ENCODE data around the gene HSDL2. TPM values are rescaled to one million over a fixed set of nuclear protein-coding genes. Genes with fewer than 3 reads are reported as not detected.
A peak's percentile ranks its signal among the peaks of the same experiment; 100 is the strongest.
"Not testable (repeated sequence)": the region's sequence is repeated elsewhere in the genome, so short reads cannot be mapped to it uniquely, and the experiment has no call there.

The HSDL2 gene
- total and polyA plus RNA-seq, 2 donors from 2014 or later = 30.2 to 67.0 TPM

DNA sequence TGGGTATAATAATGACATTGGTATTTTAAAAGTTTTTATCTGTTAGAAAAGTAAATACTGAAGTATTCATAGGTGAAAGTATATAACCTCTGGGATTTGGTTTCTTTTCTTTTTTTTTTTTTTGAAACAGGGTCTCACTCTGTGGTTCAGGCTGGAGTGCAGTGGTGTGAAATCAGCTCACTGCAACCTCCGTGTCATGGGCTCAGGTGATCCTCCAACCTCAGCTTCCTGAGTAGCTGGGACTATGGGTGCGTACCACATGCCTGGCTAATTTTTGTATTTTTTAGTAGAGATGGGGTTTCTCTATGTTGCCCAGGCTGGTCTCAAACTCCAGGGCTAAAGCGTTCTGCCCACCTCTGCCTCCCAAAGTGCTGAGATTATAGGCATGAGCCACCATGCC, 7.2 kb downstream of the HSDL2 start:
- TF ChIP-seq, protein P1, sequence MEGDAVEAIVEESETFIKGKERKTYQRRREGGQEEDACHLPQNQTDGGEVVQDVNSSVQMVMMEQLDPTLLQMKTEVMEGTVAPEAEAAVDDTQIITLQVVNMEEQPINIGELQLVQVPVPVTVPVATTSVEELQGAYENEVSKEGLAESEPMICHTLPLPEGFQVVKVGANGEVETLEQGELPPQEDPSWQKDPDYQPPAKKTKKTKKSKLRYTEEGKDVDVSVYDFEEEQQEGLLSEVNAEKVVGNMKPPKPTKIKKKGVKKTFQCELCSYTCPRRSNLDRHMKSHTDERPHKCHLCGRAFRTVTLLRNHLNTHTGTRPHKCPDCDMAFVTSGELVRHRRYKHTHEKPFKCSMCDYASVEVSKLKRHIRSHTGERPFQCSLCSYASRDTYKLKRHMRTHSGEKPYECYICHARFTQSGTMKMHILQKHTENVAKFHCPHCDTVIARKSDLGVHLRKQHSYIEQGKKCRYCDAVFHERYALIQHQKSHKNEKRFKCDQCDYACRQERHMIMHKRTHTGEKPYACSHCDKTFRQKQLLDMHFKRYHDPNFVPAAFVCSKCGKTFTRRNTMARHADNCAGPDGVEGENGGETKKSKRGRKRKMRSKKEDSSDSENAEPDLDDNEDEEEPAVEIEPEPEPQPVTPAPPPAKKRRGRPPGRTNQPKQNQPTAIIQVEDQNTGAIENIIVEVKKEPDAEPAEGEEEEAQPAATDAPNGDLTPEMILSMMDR (IDR thresholded peaks at IDR 0.05; ENCODE audit: borderline replicate concordance, extremely low read depth, insufficient read depth) = no peak
- Histone ChIP-seq H3K4me3 (ENCODE audit: low read length in 3 of 3) (no peak overlapping the region), H3K36me3 (ENCODE audit: control insufficient read depth in 2 of 3, insufficient read depth in 3 of 3, low read length in 3 of 3) (no peaks in the 10 kb centered on the region), H3K4me1 (ENCODE audit: control insufficient read depth in 2 of 3, insufficient read depth in 2 of 3, low read depth in 1 of 3, low read length in 3 of 3) (peaks cover 0 to 5% (median 1%) of the 10 kb centered on the region in 3 donors), H3K9ac (ENCODE audit: low read length in 3 of 3) (no peak overlapping the region), H3K27me3 (ENCODE audit: control insufficient read depth, insufficient read depth, low read length) (no peaks in the 10 kb centered on the region), H3K27ac (ENCODE audit: low read depth in 2 of 2, low read length in 2 of 2) (no peak overlapping the region), H3K9me3 (ENCODE audit: control insufficient read depth in 2 of 3, insufficient read depth in 1 of 3, low read length in 3 of 3) (no peaks in the 10 kb centered on the region)
- DNase-seq (no peak), FAIRE-seq (no peak)
- intact Hi-C loops (cut with DNase I) = no loop called here

DNA sequence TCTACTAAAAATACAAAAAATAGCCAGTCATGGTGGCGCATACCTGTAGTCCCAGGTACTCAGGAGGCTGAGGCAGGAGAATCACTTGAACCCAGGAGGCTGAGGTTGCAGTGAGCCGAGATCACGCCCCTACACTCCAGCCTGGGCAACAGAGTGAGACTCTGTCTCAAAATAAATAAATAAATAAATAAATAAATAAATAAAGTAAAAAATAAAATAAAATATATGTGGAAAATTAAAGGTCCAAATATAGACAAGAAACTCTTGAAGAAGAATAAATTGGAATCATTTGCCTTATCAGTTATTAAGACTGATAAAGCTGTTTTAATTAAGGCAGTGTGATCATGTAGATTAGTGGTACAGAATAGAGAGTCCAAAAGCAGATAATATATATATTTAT, 10.0 kb downstream of the HSDL2 start:
- H3K4me3 ChIP-seq (ENCODE audit: low read length in 3 of 3); FAIRE-seq; H3K9ac ChIP-seq (ENCODE audit: low read length in 3 of 3); H3K27ac ChIP-seq (ENCODE audit: low read depth in 2 of 2, low read length in 2 of 2); H3K27me3 ChIP-seq (ENCODE audit: control insufficient read depth, insufficient read depth, low read length); H3K9me3 ChIP-seq (ENCODE audit: control insufficient read depth in 2 of 3, insufficient read depth in 1 of 3, low read length in 3 of 3); DNase-seq; H3K36me3 ChIP-seq (ENCODE audit: control insufficient read depth in 2 of 3, insufficient read depth in 3 of 3, low read length in 3 of 3); intact Hi-C loops (cut with DNase I): not testable (repeated sequence)
- H3K4me1 ChIP-seq (ENCODE audit: control insufficient read depth in 2 of 3, insufficient read depth in 2 of 3, low read depth in 1 of 3, low read length in 3 of 3) = peaks cover 0 to 11% (median 2%) of the 10 kb centered on the region in 3 donors

DNA sequence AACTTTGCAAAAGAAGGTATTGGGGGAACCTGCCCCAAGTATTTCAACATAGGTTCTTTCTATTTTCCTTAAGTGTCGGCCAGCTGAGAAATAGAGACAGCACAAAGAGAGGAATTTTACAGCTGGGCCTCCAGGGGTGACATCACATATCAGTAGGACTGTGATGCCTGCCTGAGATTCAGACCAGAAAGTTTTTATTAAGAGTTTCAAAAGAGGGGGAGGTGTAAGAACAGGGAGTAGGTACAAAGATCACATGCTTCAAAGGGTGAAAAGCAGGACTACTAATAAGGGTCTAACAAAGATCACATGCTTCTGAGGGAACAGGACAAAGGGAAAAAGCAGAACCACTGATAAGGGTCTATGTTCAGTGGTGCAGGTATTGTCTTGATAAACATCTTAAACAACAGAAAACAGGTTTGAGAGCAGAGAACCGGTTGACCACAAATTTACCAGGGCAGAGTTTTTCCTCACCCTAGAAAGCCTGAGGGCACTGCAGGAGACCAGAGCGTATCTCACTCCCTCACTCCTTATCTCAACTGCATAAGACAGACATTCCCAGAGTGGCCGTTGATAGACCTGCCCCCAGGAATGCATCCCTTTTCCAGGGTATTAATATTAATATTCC, 12.1 kb downstream of the HSDL2 start:
- H3K4me3 ChIP-seq (ENCODE audit: low read length in 3 of 3); H3K27me3 ChIP-seq (ENCODE audit: control insufficient read depth, insufficient read depth, low read length); H3K9ac ChIP-seq (ENCODE audit: low read length in 3 of 3); intact Hi-C loops (cut with DNase I); FAIRE-seq; H3K27ac ChIP-seq (ENCODE audit: low read depth in 2 of 2, low read length in 2 of 2); H3K9me3 ChIP-seq (ENCODE audit: control insufficient read depth in 2 of 3, insufficient read depth in 1 of 3, low read length in 3 of 3); H3K36me3 ChIP-seq (ENCODE audit: control insufficient read depth in 2 of 3, insufficient read depth in 3 of 3, low read length in 3 of 3): not testable (repeated sequence)
- peaks cover 0 to 11% (median 2%) of the 10 kb centered on the region in 3 donors for H3K4me1 ChIP-seq (ENCODE audit: control insufficient read depth in 2 of 3, insufficient read depth in 2 of 3, low read depth in 1 of 3, low read length in 3 of 3)
- peak in 1 of 5 donors; percentile 20 for DNase-seq

DNA sequence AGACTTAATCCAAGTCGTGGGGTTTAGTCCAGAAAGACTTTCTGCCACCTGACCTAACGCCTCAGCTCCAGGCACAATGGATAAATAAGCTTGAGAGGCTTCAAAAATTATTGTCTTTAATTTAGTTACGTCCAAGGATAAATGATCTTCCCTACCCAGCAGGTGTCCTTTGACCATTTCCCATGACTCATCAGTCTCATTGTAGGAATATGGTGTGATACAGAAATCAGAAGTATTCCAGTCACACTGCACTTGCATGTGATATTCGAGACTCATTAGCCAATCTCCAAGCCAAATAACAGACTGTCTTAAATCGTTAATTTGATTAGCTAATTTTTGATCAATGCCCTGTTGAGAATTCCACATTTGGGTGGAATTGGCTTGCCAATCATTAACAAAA, 13.2 kb downstream of the HSDL2 start:
- FAIRE-seq; H3K9me3 ChIP-seq (ENCODE audit: control insufficient read depth in 2 of 3, insufficient read depth in 1 of 3, low read length in 3 of 3); H3K27me3 ChIP-seq (ENCODE audit: control insufficient read depth, insufficient read depth, low read length); H3K4me3 ChIP-seq (ENCODE audit: low read length in 3 of 3); H3K9ac ChIP-seq (ENCODE audit: low read length in 3 of 3); H3K36me3 ChIP-seq (ENCODE audit: control insufficient read depth in 2 of 3, insufficient read depth in 3 of 3, low read length in 3 of 3); DNase-seq; intact Hi-C loops (cut with DNase I); H3K27ac ChIP-seq (ENCODE audit: low read depth in 2 of 2, low read length in 2 of 2): not testable (repeated sequence)
- peaks cover 0 to 11% (median 2%) of the 10 kb centered on the region in 3 donors for H3K4me1 ChIP-seq (ENCODE audit: control insufficient read depth in 2 of 3, insufficient read depth in 2 of 3, low read depth in 1 of 3, low read length in 3 of 3)

DNA sequence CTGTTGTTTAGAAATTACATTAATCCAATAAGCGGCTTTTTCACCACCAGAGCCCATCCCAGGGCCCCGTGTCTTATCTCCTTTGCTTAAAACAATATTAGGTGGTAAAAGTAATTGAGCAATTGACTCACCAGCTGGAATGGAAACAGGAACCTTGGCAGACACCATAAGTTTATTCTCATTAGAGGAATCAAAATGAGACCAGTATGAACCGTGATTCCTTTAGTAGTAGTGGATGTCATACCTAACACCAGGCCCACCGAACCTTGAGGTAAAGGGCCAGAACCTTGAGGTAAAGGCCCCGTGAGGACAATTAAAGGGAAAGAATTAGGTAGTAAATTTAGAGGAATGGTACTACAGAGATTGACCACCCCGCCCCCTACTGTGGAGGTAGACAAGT, 16.5 kb downstream of the HSDL2 start:
- TF ChIP-seq, protein P1 (IDR thresholded peaks at IDR 0.05; ENCODE audit: borderline replicate concordance, extremely low read depth, insufficient read depth) = no peak
- no peak for FAIRE-seq
- Histone ChIP-seq H3K9me3 (ENCODE audit: control insufficient read depth in 2 of 3, insufficient read depth in 1 of 3, low read length in 3 of 3) (peaks cover 0 to 3% (median 0%) of the 10 kb centered on the region in 3 donors), H3K4me1 (ENCODE audit: control insufficient read depth in 2 of 3, insufficient read depth in 2 of 3, low read depth in 1 of 3, low read length in 3 of 3) (peaks cover 0 to 11% (median 2%) of the 10 kb centered on the region in 3 donors), H3K27ac (ENCODE audit: low read depth in 2 of 2, low read length in 2 of 2) (no peak overlapping the region), H3K27me3 (ENCODE audit: control insufficient read depth, insufficient read depth, low read length) (no peaks in the 10 kb centered on the region), H3K36me3 (ENCODE audit: control insufficient read depth in 2 of 3, insufficient read depth in 3 of 3, low read length in 3 of 3) (no peaks in the 10 kb centered on the region), H3K4me3 (ENCODE audit: low read length in 3 of 3) (no peak overlapping the region), H3K9ac (ENCODE audit: low read length in 3 of 3) (no peak overlapping the region)
- DNase-seq = no peak
- intact Hi-C loops (cut with DNase I) = no loop called here

All from kidney (tissue), 14 donors.